Suprapubic skin (tissue), 4 donors: ENCODE results near the gene MORN2. TPM values are rescaled to one million over a fixed set of nuclear protein-coding genes. Genes with fewer than 3 reads are reported as not detected.
"Not testable (repeated sequence)": the region's sequence is repeated elsewhere in the genome, so short reads cannot be mapped to it uniquely, and the experiment has no call there.

Source experiments
- DNase-seq, 2 donors: peaks; one replicate each; pipeline ENCODE4 v3.0.0-alpha.2; 2019; ENCODE audit warnings: low spot score in 2 of 2
- H3K27ac ChIP-seq: fragments of 200-600 bp; sonication (generic); one replicate; pipeline ENCODE4 v1.5.1; 2019
- H3K27me3 ChIP-seq: fragments of 200-600 bp; sonication (generic); one replicate; pipeline ENCODE4 v1.5.1; 2019
- H3K36me3 ChIP-seq: fragments of 200-600 bp; sonication (generic); one replicate; pipeline ENCODE4 v1.5.1; 2019
- H3K4me1 ChIP-seq: fragments of 200-600 bp; sonication (generic); one replicate; pipeline ENCODE4 v1.5.1; 2019
- H3K4me3 ChIP-seq: fragments of 200-600 bp; sonication (generic); one replicate; pipeline ENCODE4 v1.5.1; 2019; ENCODE audit warnings: mild to moderate bottlenecking
- H3K9me3 ChIP-seq: fragments of 200-600 bp; sonication (generic); one replicate; pipeline ENCODE4 v1.5.1; 2019
- CTCF ChIP-seq, 2 donors: fragments of 200-600 bp in 1 of 2; fragments of 450-650 bp in 1 of 2; sonication (generic) in 1 of 2; IDR thresholded peaks; one replicate each; pipeline ENCODE4 v1.5.1; 2016 to 2019; ENCODE audit warnings: antibody characterized with exemption in 2 of 2, mild to moderate bottlenecking in 1 of 2, moderate library complexity in 1 of 2
- EP300 ChIP-seq: sonication (generic); formaldehyde crosslinking; IDR thresholded peaks from one replicate; pipeline ENCODE4 v1.6.1; 2017; ENCODE audit warnings: antibody characterized with exemption
- POLR2A ChIP-seq, 2 donors: fragments of 450-650 bp; IDR thresholded peaks; one replicate each; pipeline ENCODE4 v1.6.1; 2017; ENCODE audit warnings: antibody characterized with exemption in 2 of 2, mild to moderate bottlenecking in 2 of 2, moderate library complexity in 2 of 2
- POLR2AphosphoS5 ChIP-seq, 3 donors: sonication (generic); formaldehyde crosslinking; IDR thresholded peaks; one replicate each; pipeline ENCODE4 v1.6.1; 2017; ENCODE audit warnings: antibody characterized with exemption in 3 of 3
- WGBS: methylation state at CpG from one replicate; pipeline ENCODE4 v1.1.5; 2018; 5-methylcytosine and 5-hydroxymethylcytosine counted together
- total RNA-seq, 4 donors: library from RNA; depleted of rRNA; stranded (reverse); fragments of >200 nt; gene quantifications; one replicate each; pipeline ENCODE4 v1.1.0, GENCODE V29; 2016

The MORN2 gene
- 1 to 10 TPM; 6.3 to 9.0 (median 7.5) TPM for total RNA-seq

DNA sequence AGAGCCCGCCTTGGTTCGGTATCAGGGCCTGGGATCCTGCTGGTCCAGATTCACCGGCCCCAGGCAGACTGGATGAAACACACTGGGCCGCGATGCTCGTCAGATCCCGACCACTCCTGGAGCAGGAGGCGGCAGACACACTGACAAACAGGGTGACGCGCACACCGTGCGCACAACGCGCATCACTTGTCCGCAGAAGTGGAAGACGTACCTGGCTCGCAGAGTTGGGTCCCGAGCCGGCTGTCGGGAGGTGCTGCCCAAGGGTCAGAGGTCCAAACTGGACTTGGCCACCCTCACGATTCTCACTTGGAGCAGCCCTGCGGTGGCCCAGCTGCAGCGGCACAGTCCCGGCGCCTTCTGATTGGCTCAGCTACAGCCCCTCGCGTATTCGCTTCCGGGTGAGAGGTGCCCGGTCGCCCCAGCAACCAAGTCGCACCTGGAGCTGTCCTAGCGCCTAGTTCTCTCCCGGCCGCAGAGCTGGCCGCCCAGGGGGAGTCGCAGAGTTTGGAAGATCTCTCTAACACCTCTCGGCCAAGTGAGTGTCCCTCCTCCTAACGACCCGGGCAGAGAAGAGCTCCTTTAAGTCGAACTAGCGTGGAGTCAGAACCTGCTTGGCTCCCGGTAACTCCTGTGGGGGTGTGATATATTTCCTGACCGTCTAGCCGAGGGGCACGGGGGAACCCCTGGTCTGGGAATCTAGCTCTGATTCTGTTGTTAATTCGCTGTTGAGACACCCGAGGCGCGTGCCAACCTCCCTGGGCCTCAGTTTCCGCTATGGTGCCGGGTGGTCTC, at the start of gene MORN2, which contains the start of gene DHX57:
Gene MORN2, plus strand, starts transcription at position 401 of the 792 bp plus-strand sequence.
Gene DHX57, minus strand, starts transcription at position 359 of the 792 bp plus-strand sequence. CDS start 7,529 bp downstream, outside the sequence.
- Histone ChIP-seq H3K9me3 (peaks cover under 1% of the 10 kb centered on the region), H3K36me3 (peaks cover under 1% of the 10 kb centered on the region), H3K27me3 (no peaks in the 10 kb centered on the region), H3K27ac (peak within 1 kb of the TSS; percentile 3), H3K4me1 (peaks cover 17% of the 10 kb centered on the region), H3K4me3 (peak within 1 kb of the TSS; percentile 54)
- 2% methylated on average over 43 of the region's 52 CpGs for WGBS
- no peak for TF ChIP-seq EP300
- no peak for TF ChIP-seq POLR2AphosphoS5 (IDR thresholded peaks at IDR 0.05)
- TF ChIP-seq POLR2A (IDR thresholded peaks at IDR 0.05), result no peak
- no peak for TF ChIP-seq CTCF (IDR thresholded peaks at IDR 0.05)
- DNase-seq, result peak; percentile 90 to 93

DNA sequence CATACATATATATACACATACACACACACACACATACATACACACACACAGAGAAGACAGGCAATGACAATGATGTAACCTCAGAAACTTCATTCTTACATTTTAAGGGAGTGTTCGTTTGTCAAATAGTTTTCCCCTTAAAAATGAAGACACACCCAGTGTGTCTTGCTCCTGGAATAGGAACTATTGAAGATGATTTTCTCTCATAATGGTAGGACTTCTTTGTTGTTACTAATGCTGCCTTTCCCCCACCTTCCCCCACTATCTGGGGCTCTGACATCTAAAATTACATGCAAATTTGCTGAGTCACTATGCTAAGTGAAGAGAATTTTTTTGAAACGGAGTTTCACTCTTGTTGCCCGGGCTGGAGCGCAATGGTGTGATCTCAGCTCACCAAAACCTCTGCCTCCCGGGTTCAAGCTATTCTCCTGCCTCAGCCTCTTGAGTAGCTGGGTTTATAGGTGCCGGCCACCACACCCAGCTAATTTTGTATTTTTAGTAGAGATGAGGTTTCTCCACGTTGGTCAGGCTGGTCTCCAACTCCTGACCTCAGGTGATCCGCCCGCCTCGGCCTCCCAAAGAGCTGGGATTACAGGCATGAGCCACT, 48.1 kb upstream of the MORN2 start:
- H3K27ac ChIP-seq, H3K27me3 ChIP-seq, H3K4me3 ChIP-seq, DNase-seq, H3K4me1 ChIP-seq, H3K9me3 ChIP-seq: not testable (repeated sequence)
- peaks cover 47% of the 10 kb centered on the region for H3K36me3 ChIP-seq
- 72% methylated on average over 10 of the region's 10 CpGs for WGBS

DNA sequence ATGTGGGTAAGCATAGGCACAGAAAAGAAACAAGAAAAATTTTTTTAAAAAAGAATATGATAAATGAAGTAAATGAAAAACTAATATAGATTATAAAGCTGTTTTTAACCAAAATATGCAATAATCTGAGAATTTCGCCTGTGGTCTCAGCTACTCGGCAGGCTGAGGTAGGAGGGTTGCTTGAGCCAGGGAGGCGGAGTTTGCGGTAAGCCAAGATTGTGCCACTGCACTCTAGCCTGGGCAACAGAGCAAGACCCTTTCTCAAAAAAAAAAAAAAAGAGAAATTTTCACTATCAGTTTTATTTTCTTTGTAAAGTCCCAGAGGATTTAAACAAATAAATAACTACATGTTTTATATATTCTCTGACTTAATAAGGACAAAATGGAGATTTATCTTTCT, 47.3 kb upstream of the MORN2 start:
- H3K36me3 ChIP-seq, result peaks cover 45% of the 10 kb centered on the region
- WGBS, result 80% methylated on average over 4 of the region's 4 CpGs
- TF ChIP-seq CTCF (IDR thresholded peaks at IDR 0.05) (no peak), POLR2A (IDR thresholded peaks at IDR 0.05) (no peak), POLR2AphosphoS5 (IDR thresholded peaks at IDR 0.05) (no peak), EP300 (no peak)

DNA sequence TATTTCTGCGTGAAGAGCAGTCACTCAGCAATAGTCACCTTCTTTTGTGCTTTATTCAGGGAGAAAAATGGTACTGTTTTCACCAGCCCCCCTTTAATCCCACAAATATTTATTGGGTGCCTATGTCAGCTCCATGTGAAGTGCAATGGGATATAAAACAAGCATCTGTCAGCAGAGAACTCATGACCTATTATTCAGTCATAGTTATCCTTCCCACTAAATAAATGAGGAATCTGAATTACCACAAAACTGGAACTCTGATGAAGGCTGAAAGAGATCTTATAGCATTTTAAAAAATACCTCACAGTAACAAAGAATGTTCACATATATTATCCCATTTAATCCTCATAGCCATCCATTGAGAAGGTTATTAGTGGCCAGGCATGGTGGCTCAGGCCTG, 45.8 kb upstream of the MORN2 start:
- H3K36me3 ChIP-seq, result peaks cover 41% of the 10 kb centered on the region
- no peak overlapping the region for H3K4me3 ChIP-seq
- H3K4me1 ChIP-seq, result no peaks in the 10 kb centered on the region
- 96% methylated on average over 1 of the region's 1 CpG for WGBS
- H3K27ac ChIP-seq, result no peak overlapping the region
- no peaks in the 10 kb centered on the region for H3K27me3 ChIP-seq
- TF ChIP-seq CTCF (IDR thresholded peaks at IDR 0.05) (no peak), POLR2A (IDR thresholded peaks at IDR 0.05) (no peak), EP300 (no peak), POLR2AphosphoS5 (IDR thresholded peaks at IDR 0.05) (no peak)
- no peak for DNase-seq
- no peaks in the 10 kb centered on the region for H3K9me3 ChIP-seq

More for the DNA sequence above, 47.3 kb upstream of the MORN2 start:
- Histone ChIP-seq H3K4me3 (no peak overlapping the region), H3K9me3 (no peaks in the 10 kb centered on the region), H3K27me3 (no peaks in the 10 kb centered on the region), H3K4me1 (no peaks in the 10 kb centered on the region), H3K27ac (no peak overlapping the region)
- no peak for DNase-seq

GRCh38 chr2:38830526-38831159, 45.1 kb upstream of the MORN2 start:
- 86% methylated on average over 6 of the region's 6 CpGs for WGBS
- no peaks in the 10 kb centered on the region for H3K27me3 ChIP-seq
- no peaks in the 10 kb centered on the region for H3K9me3 ChIP-seq
- TF ChIP-seq CTCF (IDR thresholded peaks at IDR 0.05) (no peak), POLR2A (IDR thresholded peaks at IDR 0.05) (no peak), POLR2AphosphoS5 (IDR thresholded peaks at IDR 0.05) (no peak), EP300 (no peak)
- DNase-seq, result no peak
- H3K27ac ChIP-seq, result no peak overlapping the region
- H3K4me3 ChIP-seq, result no peak overlapping the region
- H3K36me3 ChIP-seq, result peaks cover 37% of the 10 kb centered on the region
- no peaks in the 10 kb centered on the region for H3K4me1 ChIP-seq
